GM19438 (cell line): ENCODE results near the gene PPP1R7.

ENCODE experiments used
- ATAC-seq: cut with Tn5 transposase; IDR thresholded peaks from one replicate; pipeline ENCODE4 v1.9.1; 2021; ENCODE audit warnings: low read depth; ENCODE audit not compliant: unreplicated experiment

The PPP1R7 gene

DNA sequence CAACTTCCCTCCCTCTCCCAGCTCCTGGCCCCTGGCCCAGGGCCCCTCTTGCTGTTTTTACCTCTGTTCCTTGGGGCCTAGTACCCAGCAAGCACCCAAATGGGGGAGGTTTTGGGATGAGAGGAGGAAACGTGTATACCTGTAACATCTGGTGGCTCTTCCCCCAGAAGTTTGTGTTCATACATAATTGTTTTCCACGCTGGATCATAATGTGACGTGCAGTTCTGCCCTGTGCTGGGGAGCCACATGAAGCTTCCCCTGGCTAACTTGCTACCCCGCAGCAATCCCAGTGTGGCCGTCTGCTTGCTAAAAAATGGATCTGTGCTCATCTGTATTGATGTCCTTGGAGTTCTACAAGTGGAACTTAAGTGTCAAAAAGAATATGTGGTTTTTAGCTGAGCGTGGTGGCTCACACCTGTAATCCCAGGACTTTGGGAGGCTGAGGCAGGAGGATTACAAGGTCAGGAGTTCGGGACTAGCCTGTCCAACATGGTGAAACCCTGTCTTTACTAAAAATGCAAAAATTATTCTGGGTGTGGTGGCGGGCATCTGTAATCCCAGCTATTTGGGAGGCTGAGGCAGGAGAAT is 74.7 kb downstream of the PPP1R7 start:
- no peak for ATAC-seq

DNA sequence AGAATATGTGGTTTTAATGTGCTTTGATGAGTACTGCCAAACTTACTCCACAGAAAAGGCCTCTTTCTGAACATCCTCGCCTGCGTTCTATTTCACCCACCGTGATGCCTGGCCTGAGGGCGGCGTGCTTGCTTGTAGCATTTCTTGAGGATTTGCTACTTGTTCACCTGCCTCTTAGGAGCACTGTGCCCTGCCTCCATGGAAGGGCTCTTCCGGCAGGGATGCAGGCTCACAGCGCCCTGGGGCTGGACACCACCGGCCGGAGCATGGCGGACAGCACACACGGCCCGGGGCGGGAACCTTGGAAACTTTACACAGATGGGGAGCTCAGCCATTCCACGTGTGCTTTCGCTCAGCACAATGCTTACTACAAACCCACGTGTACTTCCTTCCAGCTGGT is 75.3 kb downstream of the PPP1R7 start:
- no peak for ATAC-seq

DNA sequence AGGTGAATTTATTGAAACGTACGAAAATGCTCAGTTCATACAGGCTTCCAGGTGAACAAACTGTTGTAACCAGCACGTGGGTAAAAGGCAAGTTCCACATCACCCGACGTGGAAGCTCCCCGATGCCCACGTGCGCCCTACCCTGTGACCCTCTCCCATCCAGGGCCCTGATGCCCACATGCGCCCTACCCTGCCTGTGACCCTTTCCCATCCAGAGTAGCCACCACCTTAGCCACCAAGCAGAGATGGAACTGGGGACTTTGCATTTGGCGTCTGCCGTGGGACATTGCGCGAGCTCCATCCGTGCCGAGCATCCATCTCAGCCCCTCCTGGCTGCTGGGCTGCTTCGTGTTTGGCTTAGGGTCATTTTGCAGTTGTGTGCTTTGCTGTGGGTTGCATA is 75.7 kb downstream of the PPP1R7 start:
- no peak for ATAC-seq

DNA sequence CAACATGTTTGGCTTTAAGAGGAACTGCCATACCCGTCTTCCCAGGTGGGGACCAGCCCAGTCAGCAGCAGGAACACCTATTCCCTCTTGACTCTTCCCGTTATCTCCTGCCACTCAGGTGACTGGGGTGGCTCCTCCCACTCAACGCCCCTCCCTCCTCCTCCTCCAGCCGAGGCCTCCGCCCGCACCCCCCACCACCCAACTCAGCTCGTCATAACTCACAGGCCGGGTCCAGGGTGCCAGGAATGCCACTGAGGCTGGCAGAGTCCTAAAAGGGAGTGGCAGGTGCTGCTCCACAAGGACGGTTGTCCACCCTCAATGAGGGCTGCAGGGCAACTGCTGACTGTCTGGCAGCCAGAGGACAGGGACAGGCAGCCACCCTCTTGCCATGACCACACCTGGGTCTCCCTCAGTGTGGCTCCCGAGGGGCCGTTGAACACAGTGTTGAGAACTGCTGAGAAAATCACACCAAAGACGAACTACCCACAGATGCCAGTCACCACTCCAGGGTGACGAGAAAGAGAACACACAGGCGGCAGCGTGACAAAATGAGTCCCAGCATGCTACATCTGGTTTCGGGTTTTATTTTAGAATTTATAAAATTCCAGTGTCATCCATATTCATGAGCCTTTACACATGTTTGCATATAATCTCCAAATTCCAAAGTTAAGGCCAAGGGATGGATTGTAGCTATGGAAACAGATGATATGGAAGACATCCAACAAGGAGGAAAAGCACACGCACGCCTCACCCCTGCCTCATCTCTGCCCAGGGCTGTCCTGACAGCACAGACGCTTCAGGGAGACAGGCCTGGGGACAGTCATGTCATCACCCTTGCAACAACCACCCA is 76.7 kb downstream of the PPP1R7 start:
- ATAC-seq, result no peak

DNA sequence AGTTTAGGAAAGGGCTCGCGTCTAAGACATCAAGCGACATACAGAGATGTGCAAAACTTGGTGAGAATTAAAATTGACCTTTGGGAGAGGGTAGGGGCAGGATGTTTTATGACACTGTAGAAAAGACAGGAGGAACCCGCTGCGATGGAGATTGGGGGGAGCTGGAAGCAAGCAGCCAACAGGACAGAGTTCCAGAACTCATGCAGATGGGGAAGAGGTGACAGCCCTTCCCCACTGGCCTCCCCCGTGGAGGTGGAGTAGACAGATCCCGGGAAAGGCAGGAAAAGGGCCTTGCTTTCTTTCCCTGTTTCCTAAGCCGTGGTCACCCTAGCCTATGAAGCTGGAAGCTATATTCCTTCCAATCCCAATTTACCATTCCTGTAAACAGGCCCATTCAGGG is 77.3 kb downstream of the PPP1R7 start:
- ATAC-seq, result no peak

DNA sequence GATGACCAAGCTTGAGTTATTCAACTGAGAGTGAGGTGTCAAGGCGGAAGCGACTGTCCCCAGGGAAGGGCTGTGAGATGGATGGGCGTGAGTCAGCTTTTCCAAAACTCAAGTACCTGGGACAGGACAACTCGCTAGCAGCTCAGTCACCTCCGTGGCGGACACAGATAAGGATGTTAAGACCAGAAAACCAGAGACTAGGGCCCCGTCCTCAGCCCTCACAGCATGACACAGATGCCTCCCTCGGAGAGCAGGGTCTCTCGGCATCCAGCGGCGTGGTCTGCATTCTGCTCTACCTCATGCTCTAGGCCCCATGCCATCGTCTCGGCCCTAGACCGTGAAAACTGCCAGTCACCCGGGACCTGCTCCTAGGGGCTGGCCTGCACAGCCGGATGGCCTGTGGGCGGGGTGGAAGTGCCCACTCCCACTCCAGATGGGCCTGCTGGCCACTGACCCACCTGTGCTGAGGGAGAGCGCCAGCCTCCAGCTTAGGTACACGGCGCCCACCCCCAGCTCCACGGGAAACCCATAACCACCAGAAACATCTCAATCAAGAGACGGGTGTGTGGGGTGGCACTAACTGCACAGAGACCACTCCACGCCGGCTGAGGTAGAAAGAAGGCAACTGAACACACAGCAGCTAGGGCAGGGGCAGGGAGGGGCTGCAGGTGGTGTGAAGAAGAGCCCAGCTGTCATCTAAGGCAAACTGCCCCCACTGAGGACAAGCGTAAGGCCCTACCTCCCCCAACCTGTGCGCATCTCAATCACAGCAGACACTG is 78.0 kb downstream of the PPP1R7 start:
- ATAC-seq, result no peak

DNA sequence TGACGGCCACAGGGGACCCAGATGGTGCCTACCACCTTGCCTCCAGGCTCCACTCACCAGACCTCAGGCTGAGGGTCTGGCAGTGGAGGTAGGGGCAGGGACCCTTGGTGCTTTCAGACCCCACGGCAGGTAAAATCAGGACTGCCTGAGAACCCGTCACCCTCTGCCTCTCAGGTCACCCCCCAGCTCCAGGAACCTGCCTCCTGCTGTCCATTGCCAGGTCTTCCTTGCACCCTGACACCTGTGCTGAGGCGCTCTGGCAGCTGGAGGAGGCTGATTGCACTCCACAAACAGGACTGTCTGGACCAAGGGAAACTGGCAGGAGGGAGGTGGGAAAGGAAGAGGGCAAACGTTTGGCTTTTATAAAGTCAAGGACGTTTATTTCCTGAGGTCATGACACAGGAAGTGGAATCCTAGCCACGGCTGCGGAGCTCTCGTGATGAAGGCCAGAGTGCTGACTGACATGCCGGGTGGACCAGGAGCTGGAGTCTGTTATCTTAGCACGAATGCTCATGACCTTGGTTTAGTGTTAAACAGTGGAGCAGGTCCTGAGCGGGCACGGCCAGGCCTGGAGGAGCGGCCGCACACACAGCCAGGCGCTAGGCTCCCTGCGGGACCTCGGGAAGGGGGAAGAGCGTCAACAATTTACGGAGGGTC is 78.7 kb downstream of the PPP1R7 start:
- no peak for ATAC-seq

DNA sequence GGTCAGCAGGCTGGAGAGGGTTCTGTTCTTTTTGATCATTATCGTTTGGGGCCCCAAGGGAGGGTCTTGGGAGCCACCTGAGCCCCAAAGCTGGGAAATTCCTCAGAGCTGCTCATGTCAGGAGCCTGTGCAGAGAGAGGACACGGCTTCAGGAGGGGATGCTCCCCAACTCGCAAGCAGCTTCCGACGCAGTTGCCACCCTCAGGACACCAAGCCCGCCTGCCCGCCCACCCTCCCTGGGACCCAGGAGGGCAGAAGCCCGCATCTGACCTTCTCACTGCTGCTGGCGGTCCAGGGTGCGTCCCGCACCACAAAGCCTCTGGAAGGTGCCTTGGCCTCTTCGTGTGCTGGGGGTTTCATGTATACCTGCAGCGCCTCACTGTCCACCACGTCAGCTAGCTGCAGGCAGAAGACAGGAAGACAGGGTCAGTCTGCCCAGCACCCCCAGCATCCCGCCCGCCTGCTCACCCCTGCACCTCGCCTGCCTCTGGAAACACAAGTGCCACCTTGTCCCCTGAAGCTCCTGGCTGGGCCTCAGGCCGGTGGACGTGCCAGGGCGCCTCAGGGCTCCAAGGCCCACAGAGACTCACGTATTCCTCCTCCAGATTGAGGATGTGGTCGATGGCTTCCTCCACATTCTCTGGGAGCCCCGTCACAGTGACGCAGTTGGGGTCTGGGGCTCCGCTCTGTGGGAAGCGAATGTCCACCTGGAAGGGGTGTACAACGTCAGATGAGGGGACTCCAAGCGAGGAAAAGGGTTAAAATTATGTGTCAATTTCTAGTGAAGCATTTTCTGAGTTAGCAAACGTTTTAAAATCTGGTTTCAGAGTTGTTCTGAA is 79.5 kb downstream of the PPP1R7 start:
- ATAC-seq, result no peak

DNA sequence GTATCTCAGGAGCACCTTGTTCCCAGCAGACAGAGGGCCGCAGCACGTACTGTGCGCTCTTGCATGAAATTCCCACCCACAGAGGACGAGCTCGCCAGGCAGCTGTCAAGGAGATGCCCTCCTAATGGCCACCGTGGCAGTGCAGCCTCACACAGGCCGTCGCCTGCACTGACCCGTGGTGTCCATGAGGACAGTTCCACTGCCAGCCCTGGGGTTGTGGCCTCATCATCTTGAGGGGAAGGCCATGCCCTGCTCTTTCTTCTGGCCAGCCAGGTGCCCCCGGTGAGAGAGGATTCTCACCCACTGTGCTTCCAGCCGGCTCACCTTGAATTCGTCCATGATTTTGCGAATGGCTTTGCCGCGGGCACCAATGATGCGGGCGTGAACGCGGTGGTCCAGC is 80.2 kb downstream of the PPP1R7 start:
- no peak for ATAC-seq

DNA sequence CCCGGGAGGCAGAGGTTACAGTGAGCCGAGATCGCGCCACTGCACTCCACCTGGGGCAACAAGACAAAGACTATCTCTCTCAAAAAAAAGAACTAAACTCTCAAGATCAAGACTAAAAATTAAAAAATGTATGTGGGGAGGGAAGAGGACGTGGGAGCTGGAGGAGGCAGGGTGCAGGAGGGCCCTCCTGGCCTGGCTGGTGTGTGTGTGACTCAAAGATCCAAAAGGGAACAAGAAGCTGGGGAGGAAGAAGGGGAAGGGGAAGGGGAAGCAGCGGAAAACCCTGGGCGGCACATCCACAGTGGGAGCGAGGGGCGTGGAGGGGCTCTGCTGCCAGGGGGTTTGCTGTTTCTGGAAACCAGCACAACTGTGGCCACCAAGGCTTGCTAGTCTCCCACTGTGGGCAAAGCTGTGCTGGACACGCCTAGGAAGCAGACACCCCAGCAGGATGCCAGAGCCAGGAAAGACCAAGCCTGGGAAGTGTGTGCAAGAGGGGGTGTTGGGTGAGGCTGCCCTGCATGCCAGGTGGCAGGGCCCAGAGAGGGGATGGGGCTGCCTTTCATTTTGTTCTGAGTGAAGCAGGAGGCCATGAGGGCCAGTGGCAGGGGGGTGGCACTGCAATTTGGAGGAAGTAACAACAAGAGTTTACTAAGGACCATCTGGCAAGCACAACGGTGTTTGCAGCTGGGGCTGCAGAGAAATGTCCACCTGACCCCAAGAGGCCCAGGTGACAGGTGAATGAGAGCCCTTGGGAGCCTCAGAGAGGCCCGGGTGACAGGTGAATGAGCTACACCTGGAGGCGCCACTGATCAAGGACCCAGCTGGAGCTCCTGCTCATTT is 82.7 kb downstream of the PPP1R7 start:
- no peak for ATAC-seq
